ENCODE data around the gene AGRN.
"Not testable (repeated sequence)": the region's sequence is repeated elsewhere in the genome, so short reads cannot be mapped to it uniquely, and the experiment has no call there.

The AGRN gene

GRCh38 chr1:1100296-1100695 lies 80.4 kb downstream of the AGRN start:
- Histone ChIP-seq H3K9ac (no peak overlapping the region), H3K4me1 (no peaks in the 10 kb centered on the region), H3K27ac (no peak overlapping the region), H3K4me2 (ENCODE audit: low read length) (no peak overlapping the region), H3K4me3 (ENCODE audit: low read depth, low read length) (no peak overlapping the region), H2AFZ (no peak overlapping the region), H3K27me3 (ENCODE audit: control insufficient read depth, insufficient read depth, low read length) (no peaks in the 10 kb centered on the region), H3K79me2 (no peaks in the 10 kb centered on the region), H3K9me3 (ENCODE audit: control insufficient read depth, low read length) (no peaks in the 10 kb centered on the region), H3K36me3 (ENCODE audit: control insufficient read depth, insufficient read depth, low read length) (no peaks in the 10 kb centered on the region)
- no peak for TF ChIP-seq CTCF (IDR thresholded peaks at IDR 0.05)

- H2AFZ ChIP-seq = no peak overlapping the region
- H3K79me2 ChIP-seq = no peaks in the 10 kb centered on the region
- H3K4me1 ChIP-seq = no peaks in the 10 kb centered on the region
- H3K9me3 ChIP-seq (ENCODE audit: control insufficient read depth, low read length) = no peaks in the 10 kb centered on the region
- no peak overlapping the region for H3K27ac ChIP-seq
- no peaks in the 10 kb centered on the region for H3K36me3 ChIP-seq (ENCODE audit: control insufficient read depth, insufficient read depth, low read length)
- no peaks in the 10 kb centered on the region for H3K27me3 ChIP-seq (ENCODE audit: control insufficient read depth, insufficient read depth, low read length)
- no peak overlapping the region for H3K4me2 ChIP-seq (ENCODE audit: low read length)
- H3K9ac ChIP-seq = no peak overlapping the region
- H3K4me3 ChIP-seq (ENCODE audit: low read depth, low read length) = no peak overlapping the region
- TF ChIP-seq CTCF (IDR thresholded peaks at IDR 0.05) = no peak
Observed at GRCh38 chr1:1101503-1101902, 81.6 kb downstream of the AGRN start.

- H3K4me2 ChIP-seq (ENCODE audit: low read length); H3K27ac ChIP-seq; H3K9ac ChIP-seq; H3K79me2 ChIP-seq; H3K4me1 ChIP-seq; H3K36me3 ChIP-seq (ENCODE audit: control insufficient read depth, insufficient read depth, low read length); H3K9me3 ChIP-seq (ENCODE audit: control insufficient read depth, low read length); H2AFZ ChIP-seq; H3K4me3 ChIP-seq (ENCODE audit: low read depth, low read length); H3K27me3 ChIP-seq (ENCODE audit: control insufficient read depth, insufficient read depth, low read length): not testable (repeated sequence)
Observed at GRCh38 chr1:1104152-1104551, 84.2 kb downstream of the AGRN start.

Data from parathyroid adenoma (tissue), 2 donors.